CD4-positive, alpha-beta T cell treated with Interleukin-1 beta for 1 hour (primary cell): Measurements from ENCODE around the gene PNPLA6.

ENCODE experiments used
- DNase-seq, 2 donors: peaks; one replicate each; pipeline ENCODE4 v3.0.0-alpha.2; 2020 to 2022

PNPLA6 gene

GRCh38 chr19:7515645-7516151 lies 19.8 kb upstream of the PNPLA6 start, which contains the start of gene ZNF358:
TSS of gene ZNF358 (plus strand) at chr19:7516103. CDS start at chr19:7519243, 3,140 bp downstream.
- DNase-seq: peak; percentile 27 to 42

- DNase-seq: no peak
These were observed 19.2 kb upstream of the PNPLA6 start for GRCh38 chr19:7516333-7516732.

DNA sequence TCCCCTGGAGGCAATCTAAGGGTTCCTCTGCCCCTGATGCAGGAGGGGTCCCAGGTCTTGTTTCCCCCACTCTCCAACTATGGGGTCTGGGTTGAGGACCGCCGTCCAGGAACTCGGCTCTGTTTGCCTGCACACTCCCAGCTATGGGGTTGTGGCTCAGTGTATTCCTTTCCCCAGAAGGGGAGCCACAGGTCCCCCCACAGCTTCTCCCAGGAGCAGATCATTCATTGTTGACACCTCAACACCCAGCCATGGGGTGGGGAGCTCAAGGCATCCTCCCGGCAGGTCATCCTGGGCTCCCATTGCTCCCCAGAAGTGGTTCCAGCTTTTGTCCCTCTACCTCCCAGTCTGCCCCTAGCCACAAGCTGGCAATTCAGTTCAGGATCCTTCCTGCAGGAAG lies 18.6 kb upstream of the PNPLA6 start:
- DNase-seq: no peak

DNA sequence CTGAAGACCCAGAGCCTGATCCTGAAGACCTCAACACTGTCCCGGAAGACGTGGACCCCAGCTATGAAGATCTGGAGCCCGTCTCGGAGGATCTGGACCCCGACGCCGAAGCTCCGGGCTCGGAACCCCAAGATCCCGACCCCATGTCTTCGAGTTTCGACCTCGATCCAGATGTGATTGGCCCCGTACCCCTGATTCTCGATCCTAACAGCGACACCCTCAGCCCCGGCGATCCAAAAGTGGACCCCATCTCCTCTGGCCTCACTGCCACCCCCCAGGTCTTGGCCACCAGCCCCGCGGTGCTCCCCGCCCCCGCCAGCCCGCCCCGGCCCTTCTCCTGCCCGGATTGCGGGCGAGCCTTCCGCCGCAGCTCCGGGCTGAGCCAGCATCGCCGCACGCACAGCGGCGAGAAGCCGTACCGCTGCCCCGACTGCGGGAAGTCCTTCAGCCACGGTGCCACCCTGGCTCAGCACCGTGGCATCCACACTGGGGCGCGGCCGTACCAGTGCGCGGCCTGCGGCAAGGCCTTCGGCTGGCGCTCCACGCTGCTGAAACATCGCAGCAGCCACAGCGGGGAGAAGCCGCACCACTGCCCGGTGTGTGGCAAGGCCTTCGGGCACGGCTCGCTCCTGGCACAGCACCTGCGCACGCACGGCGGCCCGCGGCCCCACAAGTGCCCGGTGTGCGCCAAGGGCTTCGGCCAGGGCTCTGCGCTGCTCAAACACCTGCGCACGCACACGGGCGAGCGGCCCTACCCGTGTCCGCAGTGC lies 16.0 kb upstream of the PNPLA6 start:
- no peak for DNase-seq

DNA sequence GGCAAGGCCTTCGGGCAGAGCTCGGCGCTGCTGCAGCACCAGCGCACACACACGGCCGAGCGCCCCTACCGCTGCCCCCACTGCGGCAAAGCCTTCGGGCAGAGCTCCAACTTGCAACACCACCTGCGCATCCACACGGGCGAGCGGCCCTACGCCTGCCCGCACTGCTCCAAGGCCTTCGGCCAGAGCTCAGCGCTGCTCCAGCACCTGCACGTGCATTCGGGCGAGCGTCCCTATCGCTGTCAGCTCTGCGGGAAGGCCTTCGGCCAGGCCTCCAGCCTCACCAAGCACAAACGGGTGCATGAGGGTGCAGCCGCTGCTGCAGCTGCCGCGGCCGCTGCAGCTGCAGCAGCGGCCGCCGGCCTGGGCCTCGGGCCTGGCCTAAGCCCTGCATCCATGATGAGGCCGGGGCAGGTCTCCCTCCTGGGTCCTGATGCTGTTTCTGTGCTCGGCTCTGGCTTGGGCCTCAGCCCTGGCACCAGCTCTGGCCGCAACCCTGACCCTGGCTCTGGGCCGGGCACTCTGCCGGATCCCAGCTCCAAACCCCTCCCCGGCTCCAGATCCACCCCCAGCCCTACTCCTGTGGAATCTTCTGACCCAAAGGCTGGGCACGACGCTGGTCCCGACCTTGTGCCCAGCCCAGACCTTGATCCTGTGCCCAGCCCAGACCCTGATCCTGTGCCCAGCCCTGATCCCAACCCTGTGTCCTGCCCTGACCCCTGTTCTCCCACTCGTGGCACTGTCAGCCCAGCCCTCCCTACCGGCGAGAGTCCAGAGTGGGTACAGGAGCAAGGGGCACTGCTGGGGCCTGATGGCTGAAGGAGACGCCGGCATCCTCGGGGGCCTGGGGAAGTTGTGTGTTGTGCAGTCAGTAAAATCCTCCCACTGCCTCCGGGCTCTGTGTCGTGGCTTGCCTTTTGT lies 15.1 kb upstream of the PNPLA6 start:
- no peak for DNase-seq

DNA sequence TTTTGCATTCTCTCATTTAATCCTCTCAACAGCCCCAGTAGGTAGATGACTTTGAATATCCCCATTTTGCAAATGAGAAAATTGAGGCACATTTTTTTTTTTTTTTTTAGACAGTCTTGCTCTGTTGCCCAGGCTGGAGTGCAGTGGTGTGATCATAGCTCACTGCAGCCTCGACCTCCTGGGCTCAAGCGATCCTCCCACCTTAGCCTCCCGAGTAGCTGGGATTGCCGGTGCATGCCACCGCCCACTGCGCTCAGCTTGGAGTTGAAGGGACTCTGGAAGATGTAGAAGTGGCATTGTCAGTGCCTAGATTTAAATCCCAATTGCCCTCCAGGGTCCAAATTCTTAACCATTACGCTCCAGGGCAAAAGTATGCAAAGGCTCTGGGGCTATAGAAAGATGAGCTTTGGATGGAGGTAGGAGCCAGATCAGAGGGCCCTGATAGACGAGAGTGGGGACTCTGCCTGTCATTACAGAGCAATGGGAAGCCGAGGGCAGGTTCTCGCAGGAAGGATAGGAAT lies 13.9 kb upstream of the PNPLA6 start:
- no peak for DNase-seq

DNA sequence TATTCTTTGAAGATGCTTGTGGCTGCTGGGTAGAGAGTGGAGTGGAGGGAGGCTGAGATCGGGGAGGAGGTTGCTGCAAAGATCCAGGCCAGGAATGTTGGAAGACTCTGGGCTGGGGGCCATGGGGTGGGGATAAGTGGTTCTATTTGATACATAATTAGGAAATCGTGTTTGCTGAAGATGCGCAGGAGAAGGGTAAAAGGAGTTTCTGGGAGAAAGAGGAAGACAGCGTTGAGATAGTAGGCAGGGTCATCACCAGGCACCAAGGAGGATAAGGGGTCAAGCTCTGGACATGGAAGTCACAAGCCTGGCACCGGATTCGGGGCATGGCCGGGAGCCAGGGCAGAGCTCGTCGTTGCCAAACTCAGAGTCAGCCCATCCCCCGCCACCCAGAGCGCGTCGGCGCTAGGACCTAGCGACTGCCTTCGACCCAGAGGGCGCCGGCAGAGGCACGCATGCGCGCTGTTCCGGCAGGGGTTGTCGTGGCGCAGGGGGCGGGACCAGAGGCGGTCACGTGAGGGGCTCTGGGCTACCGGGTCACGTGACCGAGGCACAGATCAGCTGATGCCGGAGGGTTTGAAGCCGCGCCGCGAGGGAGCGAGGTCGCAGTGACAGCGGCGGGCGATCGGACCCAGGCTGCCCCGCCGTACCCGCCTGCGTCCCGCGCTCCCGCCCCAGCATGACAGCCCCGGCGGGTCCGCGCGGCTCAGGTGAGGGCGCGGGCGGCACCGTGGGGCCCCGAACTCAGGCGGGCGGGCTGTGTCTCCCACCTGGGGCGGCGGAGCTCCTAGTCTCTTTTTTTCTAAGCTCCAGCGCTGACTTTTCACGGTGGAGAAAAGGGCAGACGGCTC lies 13.2 kb upstream of the PNPLA6 start, which contains the start of gene MCOLN1:
Gene MCOLN1, plus strand, starts transcription at position 553 of the 851 bp plus-strand sequence. Its CDS starts 127 bp downstream, at position 680.
- peak; percentile 99 for DNase-seq

- DNase-seq: no peak
These were observed 12.4 kb upstream of the PNPLA6 start for GRCh38 chr19:7522923-7523667.

DNA sequence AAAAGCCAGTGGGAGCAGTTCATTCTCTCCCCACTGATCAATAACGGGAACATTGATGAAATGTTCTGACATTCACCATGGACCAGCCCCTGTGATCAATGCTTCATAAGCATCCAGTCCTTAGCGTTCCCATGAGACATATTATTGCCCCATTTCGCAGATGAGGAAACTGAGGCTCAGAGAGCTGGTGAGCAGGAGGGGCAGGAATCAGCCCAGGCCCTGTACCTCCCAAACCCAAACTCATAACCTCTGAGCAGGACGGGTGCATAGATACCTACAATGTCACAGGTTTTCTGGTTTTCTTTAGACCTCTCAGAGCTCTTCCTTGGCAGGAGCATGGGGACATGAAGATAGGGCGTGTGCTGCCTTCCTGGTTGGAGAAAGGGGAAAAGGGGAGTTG lies 11.0 kb upstream of the PNPLA6 start:
- no peak for DNase-seq

DNA sequence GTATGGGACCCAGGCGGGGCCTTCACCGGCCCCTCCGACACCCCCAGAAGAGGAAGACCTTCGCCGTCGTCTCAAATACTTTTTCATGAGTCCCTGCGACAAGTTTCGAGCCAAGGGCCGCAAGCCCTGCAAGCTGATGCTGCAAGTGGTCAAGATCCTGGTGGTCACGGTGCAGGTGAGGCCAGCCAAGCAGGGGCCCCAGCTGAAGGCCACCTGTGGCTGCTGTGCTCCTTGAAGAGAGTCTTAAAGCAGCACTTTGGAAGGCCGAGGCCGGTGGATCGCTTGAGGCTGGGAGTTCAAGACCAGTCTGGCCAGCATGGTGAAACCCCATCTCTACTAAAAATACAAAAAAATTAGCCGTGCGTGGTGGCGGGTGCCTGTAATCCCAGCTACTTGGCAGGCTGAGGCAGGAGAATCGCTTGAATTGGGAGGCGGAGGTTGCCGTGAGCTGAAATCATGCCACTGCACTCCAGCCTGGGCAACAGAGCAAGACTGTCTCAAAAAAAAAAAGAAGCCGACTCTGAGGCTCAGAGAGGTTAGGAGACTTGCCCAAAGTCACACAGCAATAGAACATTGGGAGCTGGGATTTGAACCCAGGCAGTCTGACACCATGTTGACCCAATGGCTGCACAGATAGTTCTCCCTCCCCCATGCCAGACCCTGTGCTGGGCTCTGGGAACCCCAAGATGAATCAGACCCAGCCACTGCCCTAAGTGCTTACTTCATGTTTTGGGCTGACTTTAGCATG lies 10.4 kb upstream of the PNPLA6 start:
- DNase-seq: no peak

GRCh38 chr19:7526059-7526929 lies 9.2 kb upstream of the PNPLA6 start:
- DNase-seq: no peak

DNA sequence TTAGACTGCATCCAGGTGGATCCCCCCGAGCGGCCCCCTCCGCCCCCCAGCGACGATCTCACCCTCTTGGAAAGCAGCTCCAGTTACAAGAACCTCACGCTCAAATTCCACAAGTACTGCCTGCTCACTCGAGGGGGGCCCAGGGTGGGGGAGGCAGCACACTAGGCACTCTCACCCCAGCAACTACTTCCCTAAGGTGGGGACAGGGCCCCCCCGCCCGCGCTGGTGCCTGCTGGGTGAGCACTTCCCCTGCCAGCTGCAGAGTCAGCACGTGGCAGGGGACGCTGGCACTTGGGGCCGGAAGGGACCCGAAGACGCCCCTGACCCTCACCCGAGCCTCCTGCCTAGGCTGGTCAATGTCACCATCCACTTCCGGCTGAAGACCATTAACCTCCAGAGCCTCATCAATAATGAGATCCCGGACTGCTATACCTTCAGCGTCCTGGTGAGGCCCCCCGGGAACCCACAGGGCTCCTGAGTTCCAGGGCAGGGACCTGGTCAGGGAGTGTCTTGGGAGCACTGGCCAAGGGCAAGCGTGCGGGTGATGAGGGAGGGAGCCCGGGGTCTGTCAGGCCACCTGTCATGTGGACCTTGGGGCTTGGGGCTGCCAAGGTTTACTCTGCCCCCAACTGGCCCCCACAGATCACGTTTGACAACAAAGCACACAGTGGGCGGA lies 7.9 kb upstream of the PNPLA6 start:
- peak in 1 of 2 donors; percentile 42 for DNase-seq

- no peak for DNase-seq
These were observed 7.4 kb upstream of the PNPLA6 start for GRCh38 chr19:7528192-7528519.

DNA sequence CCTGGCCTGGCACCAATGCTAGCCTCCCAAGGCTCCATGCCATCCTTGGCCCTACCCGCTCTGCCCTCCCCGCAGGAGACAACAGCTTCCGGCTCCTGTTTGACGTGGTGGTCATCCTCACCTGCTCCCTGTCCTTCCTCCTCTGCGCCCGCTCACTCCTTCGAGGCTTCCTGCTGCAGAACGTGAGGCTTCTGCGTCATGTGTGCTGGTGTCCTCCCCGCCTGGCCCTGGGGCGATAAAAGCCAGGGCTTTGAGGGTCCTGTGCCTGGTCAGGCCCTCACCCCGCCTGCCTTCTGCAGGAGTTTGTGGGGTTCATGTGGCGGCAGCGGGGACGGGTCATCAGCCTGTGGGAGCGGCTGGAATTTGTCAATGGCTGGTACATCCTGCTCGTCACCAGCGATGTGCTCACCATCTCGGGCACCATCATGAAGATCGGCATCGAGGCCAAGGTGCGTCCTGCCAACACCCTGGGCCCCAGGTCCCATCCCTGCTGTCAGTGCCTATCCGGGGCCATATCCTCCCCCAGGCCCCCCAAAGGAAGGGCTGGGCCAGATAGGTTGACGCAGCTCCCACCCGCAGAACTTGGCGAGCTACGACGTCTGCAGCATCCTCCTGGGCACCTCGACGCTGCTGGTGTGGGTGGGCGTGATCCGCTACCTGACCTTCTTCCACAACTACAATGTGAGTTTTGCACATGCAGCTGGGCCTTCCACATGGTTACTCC lies 6.8 kb upstream of the PNPLA6 start:
- DNase-seq: no peak

DNA sequence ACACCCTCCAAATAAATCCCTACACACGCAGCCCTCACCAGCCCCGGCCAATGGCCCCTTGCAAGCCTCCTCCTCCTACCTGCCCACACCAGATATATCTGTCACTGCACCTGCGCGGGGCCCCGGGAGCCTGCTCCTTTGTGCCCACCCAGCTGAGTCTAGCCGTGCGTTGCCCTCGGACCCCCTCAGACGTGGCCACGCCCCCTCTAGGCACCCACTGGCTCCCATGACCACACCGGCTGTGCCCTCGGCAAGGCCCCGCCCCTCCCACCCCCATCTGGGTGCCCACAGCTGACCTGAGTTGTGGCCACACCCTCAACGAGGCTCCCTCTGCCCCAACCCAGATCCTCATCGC lies 6.3 kb upstream of the PNPLA6 start:
- no peak for DNase-seq

- no peak for DNase-seq
These were observed 5.7 kb upstream of the PNPLA6 start for GRCh38 chr19:7529610-7530490.

DNA sequence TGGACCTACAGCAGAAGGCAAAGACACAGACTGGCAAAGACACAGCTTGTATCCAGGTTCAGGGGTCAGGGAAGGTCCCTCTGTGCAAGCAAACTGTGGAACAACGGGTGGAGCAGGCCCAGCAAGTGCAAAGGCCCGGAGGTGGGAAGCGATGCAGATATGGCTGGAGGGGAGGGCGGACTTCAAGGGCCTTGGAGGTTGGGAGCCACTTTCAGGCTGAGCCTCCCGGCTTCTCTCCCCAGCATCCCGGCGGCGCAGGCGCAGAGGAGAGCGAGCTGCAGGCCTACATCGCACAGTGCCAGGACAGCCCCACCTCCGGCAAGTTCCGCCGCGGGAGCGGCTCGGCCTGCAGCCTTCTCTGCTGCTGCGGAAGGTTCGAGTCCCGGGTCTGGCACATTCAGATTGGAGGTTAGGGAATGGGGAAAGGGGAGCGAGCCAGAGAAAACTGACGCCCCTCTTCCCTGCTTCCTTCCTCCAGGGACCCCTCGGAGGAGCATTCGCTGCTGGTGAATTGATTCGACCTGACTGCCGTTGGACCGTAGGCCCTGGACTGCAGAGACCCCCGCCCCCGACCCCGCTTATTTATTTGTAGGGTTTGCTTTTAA lies 2.1 kb upstream of the PNPLA6 start:
- DNase-seq: no peak
